ENCODE measurements around the gene CAMSAP3.

Gene CAMSAP3

DNA sequence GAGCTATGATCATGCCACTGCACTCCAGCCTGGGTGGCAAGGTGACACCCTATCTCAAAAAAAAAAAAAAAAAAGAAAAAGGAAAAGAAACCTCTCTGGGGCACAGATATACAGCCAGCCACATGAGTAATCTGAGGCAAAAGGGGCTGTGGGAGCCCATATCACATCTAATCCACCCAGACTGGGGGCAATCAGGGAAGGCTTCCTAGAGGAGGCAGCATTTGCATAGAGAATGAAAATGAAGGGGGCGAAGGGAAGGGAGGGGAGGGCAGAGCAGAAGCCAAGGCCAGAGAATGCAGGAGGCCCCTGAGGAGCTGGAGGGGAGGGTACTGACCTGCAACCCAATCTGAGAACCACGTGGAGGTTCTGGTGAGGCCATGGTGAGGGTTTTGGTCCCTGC is 54.5 kb downstream of the CAMSAP3 start:
- DNase-seq (ENCODE audit: extremely low read depth, low read depth), result no peak
- no peak for TF ChIP-seq CTCF (IDR thresholded peaks at IDR 0.05; ENCODE audit: low read depth, low read length, missing control alignments)
- no peak overlapping the region for H3K4me3 ChIP-seq (replicated peaks; ENCODE audit: low read depth, low read length)

DNA sequence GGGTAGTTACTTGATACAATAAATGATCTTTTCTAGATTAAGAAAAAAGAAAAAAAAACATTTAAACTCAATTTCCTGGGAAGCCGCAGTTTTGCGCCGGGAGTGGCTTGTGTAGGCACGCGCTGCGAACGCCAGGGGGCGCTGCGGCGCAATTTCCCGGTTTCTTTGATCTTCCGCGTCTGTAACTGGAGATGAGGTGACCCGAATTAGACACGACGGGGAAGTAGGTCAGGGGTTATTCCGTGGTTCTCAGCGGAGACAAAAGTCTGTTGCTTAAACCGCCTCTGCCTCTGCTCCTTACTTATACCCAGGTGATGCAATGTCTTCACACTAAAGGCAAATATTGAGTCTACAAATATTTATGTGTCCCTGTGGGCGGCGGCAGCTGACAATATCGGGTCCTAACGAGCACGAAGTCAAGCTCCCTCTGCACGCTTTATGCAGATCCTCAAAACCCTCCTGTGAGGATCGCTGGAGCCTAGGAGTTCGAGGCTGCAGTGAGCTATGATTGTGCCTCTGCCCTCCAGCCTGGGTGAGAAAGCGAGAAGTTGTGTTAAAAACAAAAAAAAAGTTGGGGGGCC is 56.5 kb downstream of the CAMSAP3 start:
- DNase-seq (ENCODE audit: extremely low read depth, low read depth), result peak; percentile 55
- no peak overlapping the region for H3K4me3 ChIP-seq (replicated peaks; ENCODE audit: low read depth, low read length)
- peak; percentile 97 for TF ChIP-seq CTCF (IDR thresholded peaks at IDR 0.05; ENCODE audit: low read depth, low read length, missing control alignments)

DNA sequence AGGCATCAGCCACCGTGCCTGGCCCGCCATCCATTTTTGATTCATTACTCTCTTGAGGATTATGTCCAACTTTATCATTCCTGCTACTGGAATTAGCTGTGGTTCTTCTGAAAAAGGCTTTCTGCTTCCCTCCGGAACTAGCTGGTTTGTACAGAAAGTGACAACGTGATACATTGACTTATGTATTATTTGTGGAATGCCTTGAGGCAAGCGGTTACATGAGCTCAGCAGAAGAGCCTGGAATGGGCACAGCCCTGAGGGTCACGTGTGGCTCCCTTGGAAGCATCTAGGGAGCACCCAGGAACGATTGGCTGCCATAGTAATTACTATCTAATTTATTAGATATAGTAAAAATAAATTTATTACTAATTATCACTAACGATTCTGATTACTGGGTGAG is 58.7 kb downstream of the CAMSAP3 start:
- H3K4me3 ChIP-seq (replicated peaks; ENCODE audit: low read depth, low read length), result no peak overlapping the region
- TF ChIP-seq CTCF (IDR thresholded peaks at IDR 0.05; ENCODE audit: low read depth, low read length, missing control alignments), result no peak
- no peak for DNase-seq (ENCODE audit: extremely low read depth, low read depth)

GRCh38 chr19:7655581-7655980 is 59.9 kb downstream of the CAMSAP3 start:
- no peak for DNase-seq (ENCODE audit: extremely low read depth, low read depth)
- H3K4me3 ChIP-seq (replicated peaks; ENCODE audit: low read depth, low read length), result no peak overlapping the region

DNA sequence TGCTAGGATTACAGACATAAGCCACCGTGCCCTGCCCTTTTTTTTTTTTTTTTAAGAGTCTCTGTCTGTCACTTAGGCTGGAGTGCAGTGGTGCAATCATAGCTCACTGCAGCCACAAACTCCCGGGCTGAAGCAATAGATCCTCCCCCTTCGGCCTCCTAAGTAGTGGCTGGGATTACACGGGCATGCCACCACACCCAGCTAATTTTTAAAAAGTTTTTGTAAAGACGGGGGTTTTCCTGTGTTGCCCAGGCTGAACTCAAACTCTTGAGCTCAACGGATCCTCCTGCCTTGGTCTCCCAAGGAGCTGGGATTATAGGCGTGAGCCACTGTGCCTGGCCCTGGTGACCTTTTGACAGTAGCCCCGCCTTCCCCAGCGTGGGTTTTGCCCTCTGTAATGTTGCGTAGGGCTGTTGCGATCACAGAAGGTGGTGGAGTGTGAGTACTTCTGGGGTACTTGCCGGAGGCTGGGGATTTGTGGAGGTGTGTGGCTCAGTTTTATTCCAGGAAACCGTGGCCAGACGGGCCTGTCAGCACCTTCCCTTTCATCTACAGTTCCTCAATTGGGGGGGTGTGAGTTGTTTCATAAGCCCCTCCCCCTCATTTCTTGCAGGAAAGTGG is 61.6 kb downstream of the CAMSAP3 start:
- TF ChIP-seq CTCF (IDR thresholded peaks at IDR 0.05; ENCODE audit: low read depth, low read length, missing control alignments), result no peak
- H3K4me3 ChIP-seq (replicated peaks; ENCODE audit: low read depth, low read length), result no peak overlapping the region
- DNase-seq (ENCODE audit: extremely low read depth, low read depth), result no peak

More at GRCh38 chr19:7655581-7655980, 59.9 kb downstream of the CAMSAP3 start:
- no peak for TF ChIP-seq CTCF (IDR thresholded peaks at IDR 0.05; ENCODE audit: low read depth, low read length, missing control alignments)

GRCh38 chr19:7658219-7658686 is 62.6 kb downstream of the CAMSAP3 start:
- no peak overlapping the region for H3K4me3 ChIP-seq (replicated peaks; ENCODE audit: low read depth, low read length)
- no peak for DNase-seq (ENCODE audit: extremely low read depth, low read depth)

More at GRCh38 chr19:7658219-7658686, 62.6 kb downstream of the CAMSAP3 start:
- TF ChIP-seq CTCF (IDR thresholded peaks at IDR 0.05; ENCODE audit: low read depth, low read length, missing control alignments), result no peak

Data from HFF-Myc (cell line).